ENCODE measurements around the gene LPAR2.

LPAR2 gene

DNA sequence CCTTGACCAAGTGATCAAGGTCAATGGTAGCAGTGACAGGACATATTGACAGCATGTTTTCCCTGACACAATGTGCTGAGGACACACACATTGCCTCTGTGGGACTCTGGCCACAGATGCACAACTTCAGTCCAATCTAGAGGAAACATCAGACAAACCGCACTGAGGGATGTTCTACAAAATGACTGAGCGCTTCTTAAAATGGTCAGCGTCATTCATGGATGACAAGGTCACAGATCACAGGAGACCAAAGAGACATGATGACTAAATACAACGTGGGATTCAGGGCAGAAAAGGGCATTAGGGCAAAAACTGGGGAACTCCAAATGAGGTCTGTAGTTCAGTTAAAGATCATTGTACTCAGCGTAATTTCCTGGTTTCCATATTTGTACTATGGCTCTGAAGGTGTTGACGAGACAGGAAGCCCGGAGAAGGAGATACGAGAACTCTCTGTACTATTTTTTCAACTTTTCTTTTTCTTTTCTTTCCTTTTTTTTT, 30.2 kb downstream of the LPAR2 start:
- no peak overlapping the region for H3K4me3 ChIP-seq (ENCODE audit: low read depth in 1 of 2, low read length in 1 of 2)
- H3K9me3 ChIP-seq, result no peaks in the 10 kb centered on the region
- H3K4me1 ChIP-seq (ENCODE audit: control insufficient read depth in 1 of 2, insufficient read depth in 1 of 2, low read depth in 1 of 2, low read length in 1 of 2), result no peaks in the 10 kb centered on the region
- H3K27ac ChIP-seq, result no peak overlapping the region
- H3K36me3 ChIP-seq, result no peaks in the 10 kb centered on the region
- TF ChIP-seq, protein P1, sequence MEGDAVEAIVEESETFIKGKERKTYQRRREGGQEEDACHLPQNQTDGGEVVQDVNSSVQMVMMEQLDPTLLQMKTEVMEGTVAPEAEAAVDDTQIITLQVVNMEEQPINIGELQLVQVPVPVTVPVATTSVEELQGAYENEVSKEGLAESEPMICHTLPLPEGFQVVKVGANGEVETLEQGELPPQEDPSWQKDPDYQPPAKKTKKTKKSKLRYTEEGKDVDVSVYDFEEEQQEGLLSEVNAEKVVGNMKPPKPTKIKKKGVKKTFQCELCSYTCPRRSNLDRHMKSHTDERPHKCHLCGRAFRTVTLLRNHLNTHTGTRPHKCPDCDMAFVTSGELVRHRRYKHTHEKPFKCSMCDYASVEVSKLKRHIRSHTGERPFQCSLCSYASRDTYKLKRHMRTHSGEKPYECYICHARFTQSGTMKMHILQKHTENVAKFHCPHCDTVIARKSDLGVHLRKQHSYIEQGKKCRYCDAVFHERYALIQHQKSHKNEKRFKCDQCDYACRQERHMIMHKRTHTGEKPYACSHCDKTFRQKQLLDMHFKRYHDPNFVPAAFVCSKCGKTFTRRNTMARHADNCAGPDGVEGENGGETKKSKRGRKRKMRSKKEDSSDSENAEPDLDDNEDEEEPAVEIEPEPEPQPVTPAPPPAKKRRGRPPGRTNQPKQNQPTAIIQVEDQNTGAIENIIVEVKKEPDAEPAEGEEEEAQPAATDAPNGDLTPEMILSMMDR (IDR thresholded peaks at IDR 0.05), result no peak
- H3K27me3 ChIP-seq, result no peaks in the 10 kb centered on the region

DNA sequence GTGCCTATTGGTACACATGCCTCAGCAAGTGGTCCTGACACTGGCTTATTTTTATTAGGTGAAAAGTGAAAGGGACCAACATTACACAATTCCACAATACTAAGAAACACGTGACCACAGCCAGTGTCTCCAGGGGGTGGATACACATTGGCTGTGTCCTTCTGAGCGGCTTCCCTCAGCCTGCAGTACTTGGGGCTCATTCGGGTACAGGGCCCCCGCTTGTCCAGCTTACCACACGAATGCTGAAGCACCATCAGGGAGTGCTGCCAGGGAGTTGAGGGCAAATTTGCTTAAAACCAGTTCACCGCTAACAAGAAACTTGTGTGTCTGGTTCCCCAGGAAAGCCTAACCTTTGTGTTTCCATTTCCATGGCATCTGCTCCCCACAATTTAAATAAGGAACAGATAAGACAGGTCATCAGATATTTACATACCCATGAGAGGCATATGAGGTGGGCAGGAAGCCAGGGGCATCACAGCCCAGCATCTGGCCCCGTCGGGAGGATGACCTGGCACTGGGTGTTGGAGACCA, 32.8 kb downstream of the LPAR2 start:
- Histone ChIP-seq H3K4me1 (ENCODE audit: control insufficient read depth in 1 of 2, insufficient read depth in 1 of 2, low read depth in 1 of 2, low read length in 1 of 2) (no peaks in the 10 kb centered on the region), H3K27me3 (no peaks in the 10 kb centered on the region), H3K9me3 (no peaks in the 10 kb centered on the region), H3K4me3 (ENCODE audit: low read depth in 1 of 2, low read length in 1 of 2) (no peak overlapping the region), H3K27ac (no peak overlapping the region), H3K36me3 (no peaks in the 10 kb centered on the region)
- TF ChIP-seq, protein P1 (IDR thresholded peaks at IDR 0.05), result no peak

DNA sequence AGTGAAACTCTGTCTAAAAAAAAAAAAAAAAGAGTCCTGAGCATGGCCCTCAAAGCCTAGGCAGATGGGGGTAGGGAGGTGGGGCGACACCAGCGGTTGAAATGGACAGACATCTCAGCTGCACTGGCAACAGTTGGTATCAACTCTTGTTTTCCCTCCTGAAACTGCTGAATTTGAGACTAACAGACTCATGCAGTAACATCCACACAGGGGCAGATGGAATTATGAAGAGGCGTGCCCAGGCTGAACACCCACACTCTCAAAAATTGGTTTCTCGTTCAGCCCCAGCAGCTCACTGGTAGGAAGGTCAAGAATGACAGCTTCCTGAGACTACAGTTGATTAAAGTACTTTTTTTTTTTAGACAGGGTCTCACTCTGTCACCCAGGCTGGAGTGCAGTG, 33.6 kb downstream of the LPAR2 start:
- H3K27ac ChIP-seq, result no peak overlapping the region

DNA sequence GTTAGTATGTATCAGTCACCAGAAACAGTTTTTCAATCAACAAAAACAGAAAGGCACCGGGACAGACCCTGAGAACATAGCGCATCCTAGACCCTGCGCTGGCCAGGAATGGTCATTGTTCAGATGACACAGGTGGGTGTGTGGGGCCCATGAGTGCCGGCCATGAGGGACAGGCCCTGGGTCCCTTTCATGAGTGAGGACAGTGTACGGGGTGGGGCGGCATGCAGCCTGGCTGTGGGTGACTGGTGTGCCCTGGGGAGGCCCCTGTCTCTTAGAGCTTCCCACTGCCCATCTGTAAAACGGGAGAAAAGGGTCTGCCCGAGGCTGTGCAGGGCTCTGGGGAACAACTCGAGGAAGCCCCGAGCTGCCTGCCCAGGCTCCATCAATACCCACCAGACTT, 35.3 kb downstream of the LPAR2 start:
- Histone ChIP-seq H3K36me3 (no peaks in the 10 kb centered on the region), H3K4me3 (ENCODE audit: low read depth in 1 of 2, low read length in 1 of 2) (no peak overlapping the region), H3K9me3 (no peaks in the 10 kb centered on the region), H3K4me1 (ENCODE audit: control insufficient read depth in 1 of 2, insufficient read depth in 1 of 2, low read depth in 1 of 2, low read length in 1 of 2) (no peaks in the 10 kb centered on the region), H3K27ac (no peak overlapping the region), H3K27me3 (no peaks in the 10 kb centered on the region)
- TF ChIP-seq, protein P1 (IDR thresholded peaks at IDR 0.05), result no peak

More for the DNA sequence above, 33.6 kb downstream of the LPAR2 start:
- H3K4me1 ChIP-seq (ENCODE audit: control insufficient read depth in 1 of 2, insufficient read depth in 1 of 2, low read depth in 1 of 2, low read length in 1 of 2), result no peaks in the 10 kb centered on the region
- no peak overlapping the region for H3K4me3 ChIP-seq (ENCODE audit: low read depth in 1 of 2, low read length in 1 of 2)
- TF ChIP-seq, protein P1 (IDR thresholded peaks at IDR 0.05), result no peak
- H3K36me3 ChIP-seq, result no peaks in the 10 kb centered on the region
- H3K9me3 ChIP-seq, result no peaks in the 10 kb centered on the region
- H3K27me3 ChIP-seq, result no peaks in the 10 kb centered on the region

DNA sequence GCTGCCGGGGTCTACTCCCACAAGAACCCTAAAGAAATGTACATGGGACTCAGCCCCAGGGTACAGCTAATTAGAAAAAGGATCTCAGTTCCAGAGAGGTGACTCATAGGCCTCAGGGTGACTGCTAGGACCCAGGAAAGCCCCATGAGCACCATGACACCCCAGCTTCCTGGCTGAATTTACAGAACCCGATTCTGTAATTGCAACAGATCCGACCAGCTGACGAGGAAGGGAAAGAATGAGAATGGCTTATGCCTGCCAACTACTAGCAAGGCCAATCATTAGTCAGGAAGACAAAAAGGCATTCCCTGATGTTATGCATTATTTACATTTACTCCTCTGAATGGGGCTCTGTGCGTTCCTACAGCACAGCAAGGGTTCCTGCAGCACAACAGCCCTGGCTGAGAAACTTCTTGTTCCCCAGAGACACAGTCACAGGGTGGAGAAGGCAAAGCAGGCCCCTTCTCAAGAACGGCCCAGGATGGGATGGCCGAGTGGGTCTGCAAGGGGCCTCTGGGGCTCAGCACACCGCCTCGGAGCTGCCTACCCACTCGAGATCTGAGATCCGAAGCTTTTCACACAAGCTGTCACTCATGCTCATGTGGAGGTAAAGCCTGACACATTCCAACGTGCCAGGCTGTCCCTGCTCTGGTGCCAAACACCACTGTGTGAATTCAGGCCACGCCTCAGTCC, 36.7 kb downstream of the LPAR2 start:
- H3K27ac ChIP-seq, result no peak overlapping the region
- no peak overlapping the region for H3K4me3 ChIP-seq (ENCODE audit: low read depth in 1 of 2, low read length in 1 of 2)
- no peaks in the 10 kb centered on the region for H3K27me3 ChIP-seq
- H3K36me3 ChIP-seq, result no peaks in the 10 kb centered on the region
- TF ChIP-seq, protein P1 (IDR thresholded peaks at IDR 0.05), result no peak
- no peaks in the 10 kb centered on the region for H3K4me1 ChIP-seq (ENCODE audit: control insufficient read depth in 1 of 2, insufficient read depth in 1 of 2, low read depth in 1 of 2, low read length in 1 of 2)
- H3K9me3 ChIP-seq, result no peaks in the 10 kb centered on the region

Data from neutrophil (primary cell).